Thyroid gland (tissue), 4 donors: ENCODE results near the gene ARMH3.

ENCODE experiments used
- CTCF ChIP-seq, 6 experiments: fragments of 200-600 bp in 3 of 6; fragments of 450-650 bp in 3 of 6; sonication (generic) in 3 of 6; IDR thresholded peaks; one replicate each; pipeline ENCODE4 v1.5.1; 2016 to 2019; ENCODE audit warnings: antibody characterized with exemption in 6 of 6, mild to moderate bottlenecking in 2 of 6, inconsistent platforms in 1 of 6, moderate library complexity in 1 of 6
- POLR2A ChIP-seq, 2 donors: fragments of 450-650 bp; IDR thresholded peaks; one replicate each; pipeline ENCODE4 v1.6.1; 2017; ENCODE audit warnings: antibody characterized with exemption in 2 of 2, mild to moderate bottlenecking in 2 of 2, moderate library complexity in 1 of 2

GRCh38 chr10:102027261-102027660, 28.7 kb downstream of the ARMH3 start:
- TF ChIP-seq CTCF (IDR thresholded peaks at IDR 0.05) (no peak), POLR2A (IDR thresholded peaks at IDR 0.05) (no peak)
